Activated T-cell treated with anti-CD3 and anti-CD28 coated beads, Interleukin-2, amount 50 U/mL, for 4 hours (primary cell): ENCODE data around the gene B3GNT4. TPM values are rescaled to one million over a fixed set of nuclear protein-coding genes. Genes with fewer than 3 reads are reported as not detected.
A peak's percentile ranks its signal among the peaks of the same experiment; 100 is the strongest.

Source experiments
- ATAC-seq, 2 donors: fragments of 200-7000 bp; cut with Tn5 transposase; one replicate each; pipeline ENCODE4 v1.10.0; 2021
- DNase-seq: peaks from one replicate; pipeline ENCODE4 v3.0.0-alpha.2; 2020
- H3K27me3 Mint-ChIP-seq: one replicate; pipeline ENCODE4 v1.8.0; 2021; ENCODE audit warnings: low read depth, mixed read lengths
- H3K36me3 Mint-ChIP-seq: one replicate; pipeline ENCODE4 v1.8.0; 2022; ENCODE audit warnings: mixed read lengths; ENCODE audit not compliant: insufficient read depth
- H3K4me1 Mint-ChIP-seq: one replicate; pipeline ENCODE4 v1.8.0; 2021; ENCODE audit warnings: low read depth, mixed read lengths
- H3K4me3 Mint-ChIP-seq: one replicate; pipeline ENCODE4 v1.8.0; 2021; ENCODE audit warnings: mild to moderate bottlenecking, moderate library complexity, mixed read lengths
- H3K9me3 Mint-ChIP-seq: one replicate; pipeline ENCODE4 v1.8.0; 2021; ENCODE audit warnings: mixed read lengths
- total RNA-seq, 3 donors: library from RNA; stranded (reverse); gene quantifications; one replicate each; pipeline ENCODE4 v1.2.1, GENCODE V29; 2021

Gene B3GNT4
- under 1 TPM; 0.16 to 0.43 (median 0.19) TPM for total RNA-seq

DNA sequence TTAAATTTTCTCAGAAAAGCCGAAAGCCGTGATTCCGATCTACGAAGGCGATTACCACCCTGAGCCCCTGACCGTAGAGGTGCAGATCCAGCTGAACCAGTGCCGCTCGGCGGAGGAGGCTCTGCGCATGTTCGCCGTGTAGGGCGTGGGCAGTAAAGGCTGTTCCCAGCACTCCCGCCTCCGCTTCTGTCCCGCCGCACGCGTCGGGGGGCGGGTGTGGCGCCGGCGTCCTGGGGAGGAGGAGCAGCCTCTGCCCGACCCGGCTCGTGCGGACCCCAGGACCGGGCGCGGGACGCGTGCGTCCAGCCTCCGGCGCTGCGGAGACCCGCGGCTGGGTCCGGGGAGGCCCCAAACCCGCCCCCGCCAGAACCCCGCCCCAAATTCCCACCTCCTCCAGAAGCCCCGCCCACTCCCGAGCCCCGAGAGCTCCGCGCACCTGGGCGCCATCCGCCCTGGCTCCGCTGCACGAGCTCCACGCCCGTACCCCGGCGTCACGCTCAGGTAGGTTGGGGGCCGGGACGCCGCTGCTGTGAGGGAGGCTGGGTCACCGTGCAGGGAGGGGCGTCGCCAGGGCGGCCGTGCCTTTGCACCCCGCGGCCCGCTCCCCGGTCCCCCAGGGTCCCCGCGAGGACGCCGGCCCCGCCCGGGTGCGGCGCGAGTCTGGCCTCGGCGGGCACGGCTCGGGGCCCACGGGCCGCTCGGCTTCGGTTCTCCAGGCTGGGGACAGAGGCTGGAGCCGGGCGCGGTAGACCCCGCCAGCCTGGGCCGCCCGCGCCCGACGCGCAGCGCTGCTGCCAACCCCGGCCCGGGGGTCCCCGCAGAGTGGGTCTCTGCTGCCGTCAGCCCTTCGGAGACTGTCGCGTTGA is at the start of gene B3GNT4:
Gene B3GNT4, plus strand, starts transcription at position 409 of the 866 bp plus-strand sequence. CDS start 910 bp downstream, outside the sequence.
- Mint-ChIP-seq H3K36me3 (peaks cover 10% of the 10 kb centered on the region), H3K4me3 (peak within 1 kb of the TSS; percentile 71), H3K9me3 (no peaks in the 10 kb centered on the region), H3K4me1 (peaks cover 9% of the 10 kb centered on the region), H3K27me3 (peaks cover 17% of the 10 kb centered on the region)
- ATAC-seq (peak; percentile 74 to 75), DNase-seq (peak; percentile 74)

DNA sequence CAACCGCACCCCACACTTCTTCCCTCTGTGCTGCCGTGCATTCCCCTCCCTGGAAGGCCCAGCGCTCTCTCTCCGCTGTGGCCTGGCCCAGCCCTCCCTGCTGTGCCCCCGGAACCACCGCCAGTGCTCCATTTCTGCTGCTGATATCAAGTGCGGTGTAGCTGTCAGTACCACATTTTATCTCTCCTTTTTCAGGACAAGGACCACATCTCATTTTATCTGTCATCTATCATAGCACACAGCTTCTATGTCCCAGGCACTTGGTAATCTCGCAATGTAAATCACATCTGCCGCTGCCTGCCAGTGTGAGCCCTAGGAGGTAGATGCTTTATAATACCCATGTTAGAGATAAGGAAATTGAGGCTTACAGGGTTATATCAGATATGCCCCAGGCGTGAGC is 47.8 kb upstream of the B3GNT4 start:
- Mint-ChIP-seq H3K27me3 (no peaks in the 10 kb centered on the region), H3K4me1 (no peaks in the 10 kb centered on the region)
- no peak for ATAC-seq

DNA sequence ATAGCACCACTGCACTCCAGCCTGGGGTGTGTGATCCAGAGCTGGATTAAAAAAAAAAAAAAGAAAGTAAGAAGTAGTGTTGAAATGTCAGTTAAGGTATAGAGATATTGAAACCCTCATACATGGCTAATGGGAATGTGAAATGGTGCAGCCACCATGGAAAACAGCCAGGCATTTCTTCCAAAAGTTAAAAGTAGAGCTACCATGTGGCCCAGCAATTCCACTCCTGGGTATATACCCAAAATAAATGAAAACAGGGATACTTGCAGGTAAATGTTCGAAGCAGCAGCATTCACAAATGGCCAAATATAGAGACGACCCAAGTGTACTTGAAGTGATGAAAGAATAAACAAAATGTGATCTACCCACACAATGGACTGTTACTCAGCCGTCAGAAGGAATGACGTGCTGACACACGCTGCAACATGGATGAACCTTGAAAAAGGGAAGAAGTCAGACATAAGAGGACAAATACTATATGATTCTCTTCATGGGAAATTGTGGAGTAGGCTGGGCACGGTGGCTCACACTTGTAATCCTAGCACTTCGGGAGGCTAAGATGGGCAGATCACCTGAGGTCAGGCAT is 44.7 kb upstream of the B3GNT4 start:
- no peaks in the 10 kb centered on the region for H3K27me3 Mint-ChIP-seq
- no peak overlapping the region for H3K4me3 Mint-ChIP-seq
- H3K36me3 Mint-ChIP-seq = no peaks in the 10 kb centered on the region
- ATAC-seq (no peak), DNase-seq (no peak)
- H3K4me1 Mint-ChIP-seq = peaks cover 4% of the 10 kb centered on the region
- no peaks in the 10 kb centered on the region for H3K9me3 Mint-ChIP-seq

More for the DNA sequence above, 47.8 kb upstream of the B3GNT4 start:
- H3K4me3 Mint-ChIP-seq = no peak overlapping the region
- H3K36me3 Mint-ChIP-seq = no peaks in the 10 kb centered on the region
- H3K9me3 Mint-ChIP-seq = no peaks in the 10 kb centered on the region
- no peak for DNase-seq

DNA sequence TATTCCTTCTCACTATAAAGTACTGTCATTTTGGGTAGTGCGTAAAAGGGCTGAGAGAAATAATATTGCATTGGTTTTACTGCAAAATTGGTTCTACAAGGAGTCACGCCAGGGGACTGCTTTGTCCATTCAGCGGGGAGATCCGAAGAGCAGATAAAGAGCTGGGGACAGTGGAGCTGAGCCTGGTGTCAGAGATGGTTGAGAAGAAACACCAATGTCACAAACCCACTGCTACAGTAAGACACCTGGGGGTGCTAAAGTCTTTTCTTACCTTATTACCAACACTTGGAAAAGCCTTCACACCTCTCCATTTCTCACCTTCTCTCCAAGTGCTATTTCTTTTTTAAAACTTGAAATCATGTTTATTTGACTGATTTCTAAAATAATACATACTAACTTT is 43.6 kb upstream of the B3GNT4 start:
- H3K9me3 Mint-ChIP-seq = no peaks in the 10 kb centered on the region
- no peak overlapping the region for H3K4me3 Mint-ChIP-seq
- ATAC-seq (no peak), DNase-seq (no peak)
- H3K4me1 Mint-ChIP-seq = peaks cover 4% of the 10 kb centered on the region
- peaks cover 3% of the 10 kb centered on the region for H3K27me3 Mint-ChIP-seq
- no peaks in the 10 kb centered on the region for H3K36me3 Mint-ChIP-seq

DNA sequence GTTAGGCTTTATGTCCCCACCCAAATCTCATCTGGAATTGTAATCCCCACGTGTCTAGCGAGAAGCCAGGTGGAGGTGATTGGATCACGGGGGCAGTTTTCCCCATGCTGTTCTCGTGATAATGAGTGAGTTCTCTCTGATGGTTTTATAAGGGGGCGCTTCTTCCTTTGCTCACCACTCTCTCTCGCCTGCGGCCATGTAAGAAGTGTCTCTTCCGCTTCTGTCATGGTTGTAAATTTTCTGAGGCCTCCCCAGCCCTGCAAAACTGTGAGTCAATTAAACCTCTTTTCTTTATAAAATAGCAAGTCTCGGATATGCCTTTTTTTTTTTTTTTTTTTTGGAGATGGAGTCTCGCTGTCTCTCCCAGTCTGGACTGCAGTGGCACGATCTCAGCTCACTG is 42.7 kb upstream of the B3GNT4 start:
- H3K9me3 Mint-ChIP-seq = no peaks in the 10 kb centered on the region
- H3K4me1 Mint-ChIP-seq = peaks cover 4% of the 10 kb centered on the region
- no peak for DNase-seq
- ATAC-seq = no peak
- H3K36me3 Mint-ChIP-seq = no peaks in the 10 kb centered on the region
- peaks cover 5% of the 10 kb centered on the region for H3K27me3 Mint-ChIP-seq
- no peak overlapping the region for H3K4me3 Mint-ChIP-seq

DNA sequence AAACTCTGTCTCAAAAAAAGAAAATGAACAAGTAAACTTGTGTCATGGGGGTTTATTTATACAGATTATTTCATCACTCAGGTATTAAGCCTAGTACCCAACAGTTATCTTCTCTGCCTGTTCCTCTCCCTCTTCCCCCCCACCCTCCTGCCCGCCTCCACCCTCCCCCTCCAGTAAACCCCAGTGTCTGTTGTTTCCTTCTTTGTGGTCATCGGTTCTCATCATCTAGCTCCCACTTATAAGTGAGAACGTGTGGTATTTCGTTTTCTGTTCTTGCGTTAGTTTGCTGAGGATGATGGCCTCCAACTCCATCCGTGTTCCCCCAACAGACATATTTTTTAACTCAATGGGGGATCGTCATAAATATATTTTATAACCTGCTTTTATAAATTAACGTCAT is 41.8 kb upstream of the B3GNT4 start:
- Mint-ChIP-seq H3K4me3 (no peak overlapping the region), H3K27me3 (peaks cover 5% of the 10 kb centered on the region)

DNA sequence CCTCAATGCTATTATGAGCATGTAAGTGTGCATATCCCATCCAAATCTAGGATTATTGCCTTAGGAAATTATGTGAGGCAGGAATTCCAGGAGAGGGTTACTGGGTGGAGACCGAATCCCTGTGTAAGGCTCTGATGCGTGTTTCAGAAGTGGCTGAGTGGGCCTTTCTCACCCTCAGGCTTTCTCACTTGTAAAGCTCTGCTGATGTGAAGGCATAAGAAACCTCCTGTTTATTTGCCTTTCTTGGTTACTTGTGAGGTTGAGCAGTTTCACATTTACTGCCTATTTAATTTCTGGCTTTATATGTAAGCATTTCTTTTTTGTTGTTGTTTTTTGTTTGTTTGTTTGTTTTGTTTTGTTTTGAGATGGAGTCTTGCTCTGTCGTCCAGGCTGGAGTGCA is 40.5 kb upstream of the B3GNT4 start:
- no peaks in the 10 kb centered on the region for H3K36me3 Mint-ChIP-seq
- no peak overlapping the region for H3K4me3 Mint-ChIP-seq
- ATAC-seq (no peak), DNase-seq (no peak)
- H3K4me1 Mint-ChIP-seq = peaks cover 13% of the 10 kb centered on the region
- no peaks in the 10 kb centered on the region for H3K9me3 Mint-ChIP-seq
- H3K27me3 Mint-ChIP-seq = peaks cover 8% of the 10 kb centered on the region

More for the DNA sequence above, 41.8 kb upstream of the B3GNT4 start:
- H3K4me1 Mint-ChIP-seq = peaks cover 5% of the 10 kb centered on the region
- no peaks in the 10 kb centered on the region for H3K36me3 Mint-ChIP-seq
- ATAC-seq (peak in 1 of 2 donors; percentile 48), DNase-seq (no peak)
- no peaks in the 10 kb centered on the region for H3K9me3 Mint-ChIP-seq

DNA sequence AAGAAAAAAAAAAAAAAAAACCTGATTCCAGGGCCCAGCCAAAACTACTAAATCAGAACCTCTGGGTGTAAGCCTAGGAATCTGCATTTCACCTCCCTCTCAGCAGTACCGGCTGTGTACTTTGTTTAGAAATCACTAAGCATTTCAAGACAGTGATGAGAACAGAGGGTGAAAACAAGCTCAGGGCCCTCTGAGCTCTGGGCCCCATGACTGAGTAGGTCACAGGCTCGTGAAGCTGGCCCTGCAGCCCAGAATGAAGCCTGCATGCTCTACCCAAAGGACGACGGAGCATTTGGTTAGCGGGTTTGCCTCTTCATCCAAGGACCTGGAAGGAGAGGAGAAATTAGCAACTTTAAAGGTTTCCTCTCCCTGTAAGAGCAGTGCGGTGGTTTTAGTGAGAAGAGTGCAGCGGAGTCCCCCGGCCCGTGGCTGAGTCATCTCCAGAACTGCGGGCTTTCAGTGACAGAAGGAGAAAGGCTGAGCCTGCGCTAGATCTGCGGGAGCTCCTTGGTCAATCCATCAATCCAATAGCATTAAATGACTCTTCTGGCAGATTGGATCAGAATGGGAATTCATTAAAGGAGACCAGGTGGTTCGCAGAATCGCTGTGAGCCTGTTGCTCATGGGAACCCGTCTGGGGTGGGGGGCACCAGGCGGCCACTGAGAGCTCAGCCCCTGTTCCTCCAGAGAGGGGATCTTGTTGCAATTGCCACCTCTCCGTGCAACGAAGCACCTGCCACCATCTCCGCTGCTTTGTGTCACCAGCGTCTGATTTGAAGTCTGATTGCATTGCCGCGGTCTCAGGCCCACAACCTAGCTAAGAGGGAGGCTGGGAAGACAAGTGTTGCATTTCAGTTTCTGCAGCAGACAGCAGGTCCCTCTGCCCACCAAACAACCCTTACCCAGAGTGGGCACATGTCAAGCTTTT is 36.8 kb upstream of the B3GNT4 start:
- DNase-seq = peak; percentile 15
- Mint-ChIP-seq H3K36me3 (no peaks in the 10 kb centered on the region), H3K9me3 (no peaks in the 10 kb centered on the region), H3K4me3 (no peak overlapping the region), H3K27me3 (peaks cover 8% of the 10 kb centered on the region), H3K4me1 (peaks cover 13% of the 10 kb centered on the region)
- peak; percentile 85 to 88 for ATAC-seq

DNA sequence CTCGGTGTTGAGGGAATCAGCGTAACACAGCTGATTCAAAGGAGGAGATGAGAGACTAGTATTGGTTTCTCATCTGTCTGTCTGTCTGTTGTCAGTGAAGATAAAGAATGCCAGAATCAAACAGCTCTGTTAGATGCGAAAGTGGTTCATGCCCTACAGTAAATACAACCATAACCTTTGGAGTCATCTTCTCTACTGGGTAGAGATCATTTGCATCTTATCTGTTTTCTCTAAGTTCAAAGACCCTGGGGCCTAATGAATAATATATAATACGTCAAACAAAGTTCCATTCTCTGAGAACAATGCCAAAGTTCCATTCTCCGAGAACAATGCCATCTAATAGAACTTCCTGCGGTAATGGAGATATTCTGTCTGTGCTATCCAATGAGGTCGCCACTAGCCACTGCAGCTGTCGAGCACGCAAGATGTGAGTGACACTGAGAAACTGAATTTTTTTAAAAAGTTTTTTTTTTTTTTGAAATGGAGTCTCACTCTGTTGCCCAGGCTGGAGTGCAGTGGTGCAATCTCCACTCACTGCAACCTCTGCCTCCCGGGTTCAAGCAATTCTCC is 36.1 kb upstream of the B3GNT4 start:
- peak in 1 of 2 donors; percentile 19 for ATAC-seq

DNA sequence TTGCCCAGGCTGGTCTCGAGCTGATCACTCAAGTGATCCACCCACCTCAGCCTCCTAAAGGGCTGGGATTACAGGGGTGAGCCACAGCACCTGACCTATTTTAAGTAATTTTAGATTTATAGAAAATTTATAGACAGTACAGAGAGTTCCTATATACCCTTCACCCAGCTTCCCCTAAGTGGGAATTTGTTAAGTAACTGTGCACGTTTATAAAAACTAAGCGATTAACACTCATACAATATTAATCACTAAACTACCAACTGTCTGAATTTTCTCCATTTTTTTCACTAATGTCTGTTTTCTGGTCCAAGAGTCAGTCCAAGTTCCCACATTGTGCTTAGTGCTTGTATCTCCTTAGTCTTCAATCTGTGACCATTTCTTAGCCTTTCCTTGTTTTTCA is 35.0 kb upstream of the B3GNT4 start:
- DNase-seq (no peak), ATAC-seq (no peak)
- Mint-ChIP-seq H3K4me3 (no peak overlapping the region), H3K9me3 (no peaks in the 10 kb centered on the region), H3K36me3 (no peaks in the 10 kb centered on the region), H3K4me1 (peaks cover 9% of the 10 kb centered on the region), H3K27me3 (peaks cover 8% of the 10 kb centered on the region)

More for the DNA sequence above, 36.1 kb upstream of the B3GNT4 start:
- Mint-ChIP-seq H3K27me3 (peaks cover 8% of the 10 kb centered on the region), H3K4me3 (no peak overlapping the region), H3K9me3 (no peaks in the 10 kb centered on the region), H3K36me3 (no peaks in the 10 kb centered on the region), H3K4me1 (peaks cover 9% of the 10 kb centered on the region)
- no peak for DNase-seq

DNA sequence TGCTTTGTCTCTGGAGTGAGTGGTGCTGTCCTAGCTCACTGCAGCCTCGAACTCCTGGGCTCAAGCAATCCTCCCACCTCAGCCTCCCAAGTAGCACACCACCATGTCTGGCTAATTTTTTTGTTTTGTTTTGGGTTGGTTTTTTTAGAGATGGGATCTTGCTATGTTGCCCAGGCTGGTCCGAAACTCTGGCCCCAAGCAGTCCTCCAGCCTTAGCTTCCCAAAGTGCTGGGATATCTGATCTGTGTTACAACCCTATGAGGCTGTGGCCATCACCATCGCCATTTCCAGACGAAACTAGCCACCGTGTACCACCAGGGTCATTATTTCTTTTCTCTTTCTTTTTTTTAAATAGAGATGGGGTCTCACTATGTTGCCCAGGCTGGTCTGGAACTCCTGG is 32.1 kb upstream of the B3GNT4 start:
- peaks cover 9% of the 10 kb centered on the region for H3K4me1 Mint-ChIP-seq
- DNase-seq = no peak
- peaks cover 3% of the 10 kb centered on the region for H3K27me3 Mint-ChIP-seq
- no peaks in the 10 kb centered on the region for H3K9me3 Mint-ChIP-seq
- no peaks in the 10 kb centered on the region for H3K36me3 Mint-ChIP-seq
- no peak for ATAC-seq
- H3K4me3 Mint-ChIP-seq = no peak overlapping the region

DNA sequence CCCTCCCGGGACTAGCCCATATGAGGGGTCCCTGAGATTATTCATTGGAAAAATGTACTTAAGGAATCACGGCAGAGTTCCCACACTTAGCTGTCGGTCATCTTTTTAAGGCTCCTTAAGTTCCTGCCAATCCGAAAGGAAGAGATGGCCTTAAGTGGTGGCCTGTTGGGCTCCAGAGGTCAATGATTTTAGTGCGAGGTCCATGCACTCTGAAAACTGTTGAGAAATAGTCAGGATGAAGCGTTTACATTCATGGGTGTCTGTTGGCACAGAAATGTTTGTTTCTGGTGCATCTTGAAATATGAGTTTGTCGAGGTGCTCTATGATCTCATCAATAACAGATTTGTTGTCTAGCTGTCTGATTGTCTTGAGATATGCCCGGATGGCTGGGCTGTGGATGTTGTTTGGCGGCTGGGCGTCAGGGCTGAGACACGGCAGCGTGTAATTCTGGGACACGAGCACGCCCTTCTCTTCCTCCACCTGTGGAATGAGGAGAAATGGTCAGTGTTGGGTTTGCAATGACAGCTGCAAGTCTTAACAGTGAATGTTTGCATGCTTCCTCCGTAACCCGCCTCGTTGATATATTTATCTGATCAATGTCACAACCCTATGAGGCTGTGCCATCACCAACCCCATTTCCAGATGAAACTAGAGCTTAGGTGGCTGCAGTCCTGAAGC is 31.1 kb upstream of the B3GNT4 start:
- ATAC-seq = no peak

DNA sequence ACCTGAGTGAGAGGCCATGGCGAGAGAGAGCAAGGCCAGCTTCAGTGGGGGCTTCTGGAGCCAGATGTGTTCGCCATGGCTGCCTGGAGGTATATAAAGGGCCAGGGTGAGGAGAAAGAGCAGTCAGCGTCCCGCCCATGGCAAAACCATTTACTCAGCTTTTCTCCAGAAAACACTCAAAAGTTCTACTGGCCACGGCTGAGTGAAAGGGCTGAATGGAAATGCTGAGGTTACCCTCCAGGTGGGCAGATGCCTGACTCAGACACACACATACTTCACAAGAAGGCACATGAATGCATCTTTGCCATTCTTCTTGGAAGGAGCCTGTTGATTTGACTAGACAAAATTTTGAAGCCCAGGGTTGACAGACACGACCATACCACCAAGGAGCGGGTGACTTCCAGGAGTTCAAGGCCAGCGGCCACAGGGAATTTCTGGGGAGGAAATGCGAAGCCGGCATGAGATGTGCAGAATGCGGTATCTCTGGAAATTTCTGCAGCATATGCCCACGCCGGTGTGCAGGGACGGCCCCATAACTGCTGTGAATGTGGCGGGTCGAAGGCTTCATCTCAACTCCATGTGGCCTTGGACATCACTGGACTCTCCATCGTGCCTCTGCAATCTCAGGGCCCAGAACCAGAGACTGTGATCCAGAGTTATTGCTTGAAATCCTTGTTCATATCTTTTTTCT is 29.2 kb upstream of the B3GNT4 start, which contains the start of gene IL31:
Gene IL31, minus strand, starts transcription at position 67 of the 691 bp plus-strand sequence. Its CDS starts 49 bp downstream, at position 18.
- ATAC-seq (peak; percentile 67 to 80), DNase-seq (no peak)
- Mint-ChIP-seq H3K27me3 (peaks cover 2% of the 10 kb centered on the region), H3K4me3 (no peak within 1 kb of the TSS), H3K4me1 (no peaks in the 10 kb centered on the region), H3K36me3 (no peaks in the 10 kb centered on the region), H3K9me3 (no peaks in the 10 kb centered on the region)

More for the DNA sequence above, 31.1 kb upstream of the B3GNT4 start:
- Mint-ChIP-seq H3K36me3 (no peaks in the 10 kb centered on the region), H3K9me3 (no peaks in the 10 kb centered on the region), H3K4me3 (no peak overlapping the region), H3K27me3 (no peaks in the 10 kb centered on the region), H3K4me1 (peaks cover under 1% of the 10 kb centered on the region)
- DNase-seq = no peak
